ENCODE results near the gene MITD1.
"Not testable (repeated sequence)": the region's sequence is repeated elsewhere in the genome, so short reads cannot be mapped to it uniquely, and the experiment has no call there.

Gene MITD1

DNA sequence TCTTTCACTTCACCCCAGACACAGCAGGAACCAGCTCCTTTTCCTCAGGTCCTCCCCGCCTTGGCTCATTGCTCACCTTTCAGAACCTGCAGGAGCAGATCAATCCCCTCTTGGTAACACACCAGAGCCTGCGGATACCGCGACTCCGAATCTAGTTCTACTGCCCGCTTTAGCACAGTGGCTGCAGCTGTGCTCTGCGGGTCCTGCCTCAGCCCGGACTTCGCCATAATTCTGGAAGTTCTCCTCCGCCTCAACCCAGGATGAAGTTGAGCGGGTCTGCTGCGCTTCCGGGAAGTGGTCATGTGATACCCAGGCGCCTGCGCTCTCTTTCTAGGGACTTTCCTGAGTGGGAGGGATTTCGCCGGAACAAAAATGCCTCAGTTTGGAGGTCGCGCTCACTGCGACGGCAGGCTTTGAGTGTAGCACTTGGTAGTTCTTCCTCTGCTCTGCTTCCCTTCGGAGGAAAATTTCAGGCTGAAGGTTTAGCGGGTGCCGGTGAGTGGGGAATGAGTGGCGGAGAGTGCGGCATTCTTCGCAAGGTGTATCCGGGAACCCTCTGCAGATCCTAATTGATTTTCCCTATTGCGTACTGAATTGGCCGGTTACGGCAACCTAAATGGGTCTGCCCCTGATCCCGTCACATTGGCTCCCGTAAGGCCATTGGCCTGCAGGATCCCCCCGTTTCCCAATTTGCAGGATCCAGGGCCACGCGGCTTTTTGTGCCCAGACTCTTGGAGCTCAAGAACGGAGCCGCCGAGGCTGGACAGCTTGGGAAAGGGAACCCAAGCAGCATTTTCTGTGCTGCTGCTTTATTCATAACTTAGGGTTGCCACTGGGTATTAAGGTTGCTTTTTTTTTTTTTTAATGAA lies at the start of gene MITD1, which contains the start of gene MRPL30:
MITD1 (minus strand) TSS at position 304 of the 869 bp plus-strand sequence; CDS start at position 227, 77 bp downstream.
MRPL30 (plus strand) TSS at position 430 of the 869 bp plus-strand sequence. CDS start 5,020 bp downstream, outside the sequence.
- peak; percentile 89 for DNase-seq (ENCODE audit: low spot score)

DNA sequence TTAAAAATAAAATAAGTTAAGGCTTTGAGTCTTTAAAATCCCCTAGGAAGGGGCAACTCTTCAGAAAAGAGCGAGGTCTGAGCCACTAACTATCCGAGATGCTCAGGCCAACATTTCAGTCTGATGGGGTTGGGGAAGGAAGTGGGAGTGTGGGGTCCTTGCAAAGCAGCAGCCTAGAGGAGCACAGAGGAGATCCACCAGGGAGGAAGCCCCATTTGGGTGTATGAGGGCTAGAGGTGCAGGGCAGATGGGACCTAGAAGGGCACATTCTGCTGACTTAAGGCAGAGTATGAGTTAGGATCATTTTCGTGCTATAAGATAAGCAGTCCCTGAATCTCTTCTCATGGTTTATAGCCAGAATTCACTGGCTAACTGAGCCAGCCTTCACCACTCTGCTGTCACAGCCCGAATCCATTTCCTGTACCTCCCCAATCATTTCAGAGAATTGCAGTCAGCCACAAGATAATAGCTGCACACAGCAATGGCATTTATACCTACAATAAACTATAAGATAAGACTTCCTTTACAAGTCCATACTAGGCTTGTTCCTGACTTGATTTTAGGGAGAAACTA lies 37.2 kb upstream of the MITD1 start:
- DNase-seq (ENCODE audit: low spot score), result no peak

DNA sequence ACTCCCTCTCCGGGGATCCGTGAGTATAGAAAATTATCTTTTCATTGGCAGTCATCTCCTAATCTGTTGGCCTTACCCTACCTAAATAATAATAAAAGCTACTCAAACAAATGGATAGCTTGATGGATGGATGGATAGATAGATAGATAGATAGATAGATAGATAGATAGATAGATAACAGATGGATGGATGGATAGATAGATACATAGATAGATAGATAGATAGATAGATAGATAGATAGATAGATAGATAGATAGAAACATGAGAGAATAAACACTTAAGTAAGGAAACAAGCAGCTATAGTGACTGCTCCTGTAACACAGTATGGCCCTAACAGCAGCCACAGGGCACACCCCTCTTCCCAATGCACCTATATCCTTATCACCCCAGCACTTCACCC lies 35.2 kb upstream of the MITD1 start:
- no peak for DNase-seq (ENCODE audit: low spot score)

DNA sequence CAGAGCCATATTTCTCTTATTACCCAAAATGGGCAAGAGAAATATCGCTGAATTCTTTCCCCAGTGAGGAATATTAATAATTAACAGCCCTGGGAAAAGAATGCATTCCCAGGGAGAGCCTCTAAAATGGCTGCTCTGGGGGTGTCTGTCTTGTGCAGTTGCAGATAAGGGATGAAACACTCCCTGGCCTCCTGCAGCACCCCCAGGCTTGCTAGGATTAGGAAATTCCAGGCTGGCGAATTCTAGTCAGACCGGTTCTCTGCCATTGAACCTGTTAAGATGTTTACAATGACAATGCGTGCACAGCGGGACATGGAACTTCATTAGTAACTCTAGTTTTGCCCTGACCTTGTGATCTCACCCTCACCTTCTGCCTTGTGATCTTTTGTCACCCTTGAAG lies 24.6 kb upstream of the MITD1 start:
- DNase-seq (ENCODE audit: low spot score), result no peak

DNA sequence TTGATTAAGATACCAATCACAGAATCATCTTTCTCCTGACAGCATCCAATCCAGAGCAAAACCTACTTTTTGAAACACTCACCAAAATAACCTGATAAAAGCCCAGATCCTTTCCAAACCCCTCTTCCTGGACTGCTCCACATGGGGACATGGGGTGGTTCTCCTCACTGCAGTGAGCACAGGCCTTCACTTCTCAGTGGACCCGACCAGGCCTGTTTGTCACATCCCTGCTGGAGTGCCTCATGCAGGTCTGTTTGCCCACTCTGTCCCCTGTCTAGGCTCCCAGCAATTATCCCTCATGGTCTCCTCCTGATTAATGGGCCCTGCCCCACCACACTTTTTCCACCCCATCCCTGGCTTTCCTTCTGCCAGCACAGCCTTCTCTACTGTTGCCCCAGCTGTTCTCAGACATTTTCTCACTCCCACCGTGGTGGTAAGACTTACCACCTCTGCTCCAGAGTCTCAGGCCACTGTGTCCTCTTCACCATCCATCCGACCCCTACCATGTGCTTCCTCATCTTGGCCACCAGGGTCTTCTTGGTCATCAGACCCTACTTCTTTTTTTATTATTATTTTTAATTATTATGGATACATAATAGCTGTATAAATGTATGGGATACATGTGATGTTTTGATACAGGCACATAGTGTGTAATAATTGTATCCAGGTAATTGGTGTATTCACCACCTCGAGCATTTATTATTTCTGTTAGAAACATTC lies 21.3 kb upstream of the MITD1 start:
- DNase-seq (ENCODE audit: low spot score), result no peak

DNA sequence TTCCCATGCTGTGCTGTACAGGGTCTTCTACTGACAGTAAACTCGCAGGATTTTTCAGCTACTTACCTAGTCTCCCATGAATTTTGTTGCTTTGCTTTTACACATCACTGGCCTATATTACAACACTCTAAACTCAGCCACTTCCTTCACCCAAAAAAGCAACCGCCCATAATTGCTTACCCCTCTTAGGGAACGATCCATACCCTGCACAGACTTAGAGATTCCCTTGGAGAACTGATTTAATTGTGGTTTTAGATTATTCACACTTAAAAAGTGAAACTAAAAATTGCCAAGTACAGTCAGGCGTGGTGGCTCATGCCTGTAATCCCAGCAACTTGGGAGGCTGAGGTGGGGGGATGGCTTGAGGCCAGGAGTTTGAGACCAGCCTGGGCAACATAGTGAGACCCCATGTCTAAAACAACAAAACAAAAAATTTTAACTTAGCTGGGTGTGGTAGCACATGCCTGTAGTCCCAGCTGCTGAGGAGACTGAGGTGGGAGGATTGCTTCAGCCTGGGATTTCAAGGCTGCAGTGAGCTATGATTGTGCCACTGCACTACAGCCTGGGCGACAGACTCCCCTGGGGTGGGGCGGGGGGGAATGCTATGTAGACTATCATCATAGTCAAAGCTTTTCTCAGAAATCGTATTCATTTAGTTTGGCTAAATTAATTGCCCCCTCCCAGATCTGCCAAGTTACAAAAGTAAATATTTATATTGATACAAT lies 19.4 kb upstream of the MITD1 start:
- DNase-seq (ENCODE audit: low spot score), result no peak

DNA sequence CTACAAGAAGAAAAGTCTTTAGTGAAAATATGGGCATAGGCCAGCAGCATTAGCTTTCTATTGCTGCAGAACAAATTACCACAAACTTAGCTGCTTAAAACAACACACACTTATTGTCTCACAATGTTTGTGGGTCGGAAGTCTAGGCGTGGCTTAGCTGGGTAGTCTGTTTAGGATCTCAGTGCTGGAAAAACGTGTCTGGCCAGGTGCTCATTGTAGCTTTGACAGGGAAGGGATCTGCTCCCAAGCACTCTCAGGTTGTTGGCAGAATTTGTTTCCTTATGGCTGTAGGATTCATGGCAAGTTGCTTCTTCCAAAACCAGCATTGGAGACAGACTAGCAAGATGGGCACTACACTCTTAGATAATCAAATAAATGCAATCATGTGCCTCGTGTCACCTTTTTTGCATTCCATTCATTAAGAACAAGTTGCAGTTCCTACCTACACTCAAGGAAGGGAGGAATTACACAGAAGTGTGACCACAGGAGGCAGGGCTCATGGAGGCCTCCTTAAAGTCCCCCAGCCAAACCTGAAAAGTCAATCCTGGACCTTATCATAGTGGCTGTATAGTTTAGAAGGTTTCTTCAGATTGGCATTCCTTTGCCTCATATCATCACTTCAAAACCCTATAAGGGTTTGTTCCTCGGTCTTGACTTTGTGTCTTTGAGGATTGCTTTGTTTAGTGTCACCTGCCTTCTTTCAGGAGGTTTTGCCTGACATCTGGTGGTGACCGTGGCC lies 17.4 kb upstream of the MITD1 start:
- DNase-seq (ENCODE audit: low spot score), result no peak

DNA sequence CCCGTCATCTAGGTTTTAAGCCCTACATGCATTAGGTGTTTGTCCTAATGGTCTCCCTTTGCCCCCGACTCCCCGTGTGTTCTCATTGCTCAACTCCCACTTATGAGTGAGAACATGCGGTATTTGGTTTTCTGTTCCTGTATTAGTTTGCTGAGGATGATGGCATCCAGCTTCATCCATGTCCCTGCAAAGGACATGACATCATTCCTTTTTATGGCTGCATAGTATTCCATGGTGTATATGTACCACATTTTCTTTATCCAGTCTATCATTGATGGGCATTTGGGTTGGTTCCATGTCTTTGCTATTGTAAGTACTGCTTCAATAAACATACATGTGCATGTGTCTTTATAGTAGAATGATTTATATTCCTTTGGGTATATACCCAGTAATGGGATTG lies 11.5 kb upstream of the MITD1 start:
- not testable (repeated sequence) for DNase-seq (ENCODE audit: low spot score)

DNA sequence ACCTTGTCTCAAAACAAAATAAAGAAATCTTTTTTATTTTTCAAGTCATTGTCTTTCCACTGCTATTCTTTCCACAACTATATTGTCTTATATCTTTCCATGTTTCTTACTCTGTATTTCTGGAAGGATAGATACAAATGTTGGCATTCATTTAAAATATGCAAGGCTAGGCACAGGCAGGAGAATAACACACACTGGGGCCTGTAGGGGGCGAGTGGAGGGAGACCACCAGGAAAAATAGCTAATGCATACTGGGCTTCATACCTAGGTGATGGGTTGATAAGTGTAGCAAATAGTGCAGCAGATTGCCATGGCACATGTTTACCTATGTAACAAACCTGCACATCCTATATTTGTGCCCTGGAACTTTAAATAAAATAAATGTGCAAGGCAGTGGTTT lies 9.7 kb upstream of the MITD1 start:
- no peak for DNase-seq (ENCODE audit: low spot score)

DNA sequence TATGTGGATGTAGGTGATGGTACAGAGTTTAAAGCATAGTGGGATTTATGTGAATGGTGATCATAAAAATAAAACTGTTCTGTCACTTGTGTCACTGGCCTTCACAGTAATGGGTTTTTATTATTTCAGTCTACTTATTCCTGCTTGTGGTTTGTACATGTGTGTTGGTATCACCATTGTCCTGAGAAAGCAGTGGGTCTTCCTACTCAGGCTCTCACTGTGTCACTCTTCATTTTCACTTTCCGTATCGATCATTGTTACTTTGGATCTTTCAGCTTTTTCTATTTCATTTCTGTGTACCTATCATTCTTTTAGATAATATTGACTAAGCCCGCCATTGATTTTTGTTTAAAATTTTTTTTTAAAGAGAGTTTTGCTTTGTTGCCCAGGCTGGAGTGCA lies 7.5 kb upstream of the MITD1 start:
- DNase-seq (ENCODE audit: low spot score), result no peak

DNA sequence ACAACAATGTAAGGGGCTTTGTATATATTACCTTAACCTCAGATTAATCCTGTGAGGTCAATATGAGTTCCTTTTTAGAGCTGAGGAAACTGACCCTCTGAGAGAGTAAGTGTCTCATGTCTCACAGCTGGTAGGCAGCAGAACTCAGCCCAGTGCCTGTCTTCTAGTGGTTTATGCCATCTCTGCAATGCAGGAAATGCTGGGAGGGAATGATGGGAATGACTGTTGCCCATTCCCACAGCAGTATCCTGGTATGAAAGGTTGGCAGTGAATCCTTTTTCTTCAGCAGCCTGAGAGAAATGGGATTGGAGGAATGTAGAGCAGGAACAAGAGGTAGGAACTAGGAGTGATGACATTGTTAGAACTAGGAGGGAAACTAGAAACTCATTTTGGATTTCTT lies 6.2 kb upstream of the MITD1 start:
- DNase-seq (ENCODE audit: low spot score), result no peak

DNA sequence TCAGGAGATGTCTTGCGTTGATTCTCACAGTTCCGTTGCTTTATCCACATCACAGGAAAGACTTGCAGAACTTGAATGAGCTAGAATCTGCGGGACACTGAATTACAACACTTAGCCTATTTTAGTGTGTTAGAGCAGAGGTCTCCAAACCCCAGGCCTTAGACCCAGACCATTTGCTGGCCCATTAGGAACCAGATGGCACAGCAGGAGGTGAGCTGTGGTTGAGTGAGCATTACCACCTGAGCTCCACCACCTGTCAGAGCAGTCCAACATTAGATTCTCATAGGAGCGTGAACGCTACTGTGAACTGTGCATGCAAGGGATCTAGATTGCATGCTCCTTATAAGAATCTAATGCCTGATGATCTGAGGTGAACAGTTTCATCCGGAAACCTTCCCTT lies 4.0 kb upstream of the MITD1 start:
- DNase-seq (ENCODE audit: low spot score), result no peak

DNA sequence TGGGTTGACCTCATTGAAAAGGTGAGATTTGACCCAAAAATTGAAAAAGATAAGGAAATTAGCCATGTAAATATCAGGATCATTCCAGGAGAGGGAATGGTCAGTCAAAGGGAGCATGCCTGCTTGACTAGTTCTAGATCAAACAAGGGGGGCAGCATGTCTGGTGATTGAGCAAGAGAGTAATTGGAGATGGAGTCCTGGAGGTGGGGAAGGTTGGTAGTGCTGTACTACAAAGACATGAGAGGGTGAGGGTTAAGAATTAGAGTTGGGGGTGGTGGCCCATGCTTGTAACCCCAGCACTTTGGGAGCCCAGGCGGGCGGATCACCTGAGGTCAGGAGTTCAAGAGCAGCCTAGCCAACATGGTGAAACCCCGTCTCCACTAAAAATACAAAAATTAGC lies 2.2 kb upstream of the MITD1 start:
- DNase-seq (ENCODE audit: low spot score), result no peak

DNA sequence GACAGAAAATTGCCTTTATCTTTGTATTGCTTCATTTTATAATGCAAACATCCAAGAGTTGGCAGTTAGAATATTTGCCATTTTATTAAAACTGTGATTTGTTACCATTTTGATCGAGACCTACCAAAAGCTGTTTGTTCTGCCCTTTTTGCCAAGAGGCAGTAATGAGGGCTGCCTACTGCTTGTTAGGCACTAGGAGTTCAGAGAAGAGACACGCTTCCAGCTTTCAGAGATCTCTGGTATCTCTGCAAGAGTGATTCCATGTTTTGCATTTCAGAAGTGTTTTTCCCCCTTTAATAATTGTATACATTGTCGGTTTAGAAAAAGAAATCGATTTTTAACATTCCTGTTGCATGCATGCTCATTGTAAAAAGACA lies 754 bp upstream of the MITD1 start:
- DNase-seq (ENCODE audit: low spot score), result no peak

DNA sequence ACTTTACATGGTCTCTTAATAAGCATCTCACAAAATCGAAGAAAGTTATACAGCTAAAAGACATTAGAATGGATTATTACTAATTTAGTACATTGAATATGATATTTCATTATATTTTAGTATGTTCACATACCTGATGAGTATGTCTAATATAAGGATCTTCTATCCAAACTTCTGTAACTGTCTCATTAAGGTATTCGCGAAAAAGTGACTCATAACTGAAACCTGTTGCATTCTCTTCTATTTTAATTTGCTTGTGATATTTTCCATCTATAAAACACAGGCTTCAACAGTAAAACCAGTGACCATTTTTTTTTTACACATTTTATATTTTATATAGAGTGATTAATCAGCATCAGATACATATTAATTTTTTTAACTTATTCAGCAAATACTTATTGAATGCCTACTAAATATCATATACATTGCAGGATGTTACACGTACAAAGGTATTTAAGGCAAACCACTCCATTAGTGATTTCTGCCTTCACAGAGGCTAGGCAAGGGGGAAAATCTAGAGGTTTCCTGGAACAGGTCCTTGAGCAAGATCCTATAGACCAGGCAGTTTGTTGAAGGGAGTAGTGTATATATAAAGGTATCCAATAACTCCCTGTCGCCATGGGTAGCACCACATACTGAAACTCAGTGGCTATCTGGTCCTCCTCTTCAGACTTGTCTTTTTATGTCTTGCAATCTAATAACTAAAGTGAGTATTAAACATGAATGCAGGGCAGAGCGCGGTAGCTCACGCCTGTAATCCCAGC lies 9.3 kb downstream of the MITD1 start:
- no peak for DNase-seq (ENCODE audit: low spot score)

DNA sequence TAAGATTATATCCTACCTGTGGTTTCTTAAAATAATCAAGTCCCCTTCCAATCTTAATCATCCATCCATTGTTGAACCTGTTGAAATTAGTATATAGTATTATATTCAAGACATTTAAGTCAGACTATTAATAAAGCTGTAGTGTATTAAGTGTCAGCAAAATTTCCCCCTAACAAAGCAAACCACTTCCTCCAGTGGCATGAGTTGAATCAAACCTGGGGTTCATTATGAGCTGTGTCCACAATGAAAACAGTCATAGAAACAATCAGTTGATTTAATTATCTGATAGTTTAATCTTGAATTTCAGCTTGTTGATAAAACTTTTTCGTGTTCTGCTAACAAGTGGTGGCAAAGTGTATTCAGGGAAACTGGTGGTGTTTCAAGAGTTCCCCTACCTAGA lies 11.3 kb downstream of the MITD1 start:
- DNase-seq (ENCODE audit: low spot score), result no peak

DNA sequence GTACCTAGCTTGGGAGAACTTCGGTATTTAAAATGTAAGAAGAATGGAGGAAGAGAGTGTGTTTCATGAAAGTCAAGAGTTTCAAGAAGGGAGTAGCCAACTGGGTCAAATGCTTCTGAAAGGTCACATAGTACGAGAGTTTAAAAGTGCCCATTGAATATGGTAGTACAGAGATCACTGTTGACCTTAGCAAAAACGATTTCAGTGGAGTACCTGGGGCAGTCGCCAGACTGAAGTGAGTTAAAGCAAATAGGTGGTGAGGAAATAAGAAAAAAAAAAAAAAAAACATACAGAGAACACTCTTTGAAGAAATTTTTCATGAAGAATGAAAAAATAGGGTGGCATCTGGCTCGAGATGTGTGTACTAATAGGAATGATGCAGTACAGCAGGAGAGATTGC lies 14.6 kb downstream of the MITD1 start:
- no peak for DNase-seq (ENCODE audit: low spot score)

DNA sequence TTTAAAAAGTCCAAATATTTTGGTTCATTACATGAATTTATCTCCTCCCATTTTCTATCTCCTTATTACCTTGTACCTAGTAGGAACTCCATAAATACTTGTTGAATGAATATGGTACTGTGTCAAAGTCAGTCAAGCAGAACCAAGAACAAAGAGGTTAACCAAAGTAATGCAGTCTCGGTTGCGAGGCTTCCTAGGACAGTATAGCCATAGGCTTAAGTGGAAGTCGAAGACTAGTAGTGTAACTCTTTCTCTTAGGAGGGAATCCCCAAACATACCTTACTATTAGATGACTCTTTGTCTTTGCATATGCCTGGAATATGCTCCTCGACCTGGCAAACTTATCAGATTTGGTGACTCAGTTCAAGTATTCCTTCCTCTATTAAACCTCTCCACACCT lies 21.3 kb downstream of the MITD1 start:
- DNase-seq (ENCODE audit: low spot score), result no peak

DNA sequence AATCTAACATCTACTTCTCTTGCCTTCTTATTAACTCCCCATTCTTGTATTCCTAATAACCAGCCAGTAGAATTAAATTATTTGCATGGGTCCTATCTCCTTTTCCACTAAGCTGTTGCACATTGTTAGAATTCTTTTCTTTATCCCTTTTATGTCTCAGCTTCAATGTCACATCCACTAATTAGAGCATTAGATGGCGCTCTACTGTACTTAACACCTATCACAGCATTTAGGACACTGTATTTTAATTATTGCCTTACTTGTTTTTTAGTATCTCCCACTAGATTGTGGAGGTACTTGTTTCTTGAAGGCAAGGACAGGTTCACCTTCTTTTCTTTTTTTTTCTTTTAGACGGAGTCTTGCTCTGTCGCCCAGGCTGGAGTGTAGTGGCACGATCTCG lies 22.3 kb downstream of the MITD1 start:
- no peak for DNase-seq (ENCODE audit: low spot score)

DNA sequence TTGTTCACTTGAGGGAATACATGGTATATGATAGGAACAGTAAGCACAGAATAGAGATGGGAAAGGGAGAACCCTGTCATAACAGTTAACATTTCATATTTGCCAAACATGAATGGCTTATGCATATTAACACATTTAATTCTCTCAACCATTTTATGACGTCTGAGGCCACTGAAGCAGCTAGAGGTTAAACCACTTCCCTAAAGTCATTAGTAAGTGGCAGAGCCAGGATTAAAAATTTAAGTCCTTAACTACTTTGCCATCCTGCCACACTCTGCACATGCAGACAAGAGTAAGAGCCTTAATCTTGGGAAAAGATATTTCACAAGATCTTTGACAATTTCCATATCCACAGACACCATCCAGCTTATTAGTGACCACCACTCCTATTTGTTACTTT lies 24.0 kb downstream of the MITD1 start:
- DNase-seq (ENCODE audit: low spot score), result no peak
